Activated B cell treated with CpG ODN at 0.5 μM for 24 hours (primary cell): ENCODE measurements around the gene PRPH. TPM values are rescaled to one million over a fixed set of nuclear protein-coding genes. Genes with fewer than 3 reads are reported as not detected.

Experiments used
- ATAC-seq: fragments of 200-7000 bp; cut with Tn5 transposase; one replicate; pipeline ENCODE4 v1.10.0; 2021; ENCODE audit warnings: low read depth, mild to moderate bottlenecking, moderate library complexity
- CTCF ChIA-PET: fragments of 350-600 bp; sonication (Branson Sonifier 250); formaldehyde crosslinking; loops from one replicate; lab custom pipeline; 2021; ENCODE audit warnings: antibody characterized with exemption; lab: Charles Lee
- POLR2A ChIA-PET: fragments of 350-600 bp; sonication (Branson Sonifier 250); formaldehyde crosslinking; loops from one replicate; lab custom pipeline; 2021; ENCODE audit warnings: antibody characterized with exemption; lab: Charles Lee
- DNase-seq: peaks from one replicate; pipeline ENCODE4 v3.0.0; 2022
- H3K27ac Mint-ChIP-seq: one replicate; pipeline ENCODE4 v1.8.0; 2020; ENCODE audit warnings: mixed read lengths
- H3K27me3 Mint-ChIP-seq: one replicate; pipeline ENCODE4 v1.8.0; 2021; ENCODE audit warnings: mixed read lengths
- H3K36me3 Mint-ChIP-seq: one replicate; pipeline ENCODE4 v1.8.0; 2021; ENCODE audit warnings: low read depth, mixed read lengths
- H3K4me1 Mint-ChIP-seq: one replicate; pipeline ENCODE4 v1.8.0; 2021; ENCODE audit warnings: mixed read lengths
- H3K4me3 Mint-ChIP-seq: one replicate; pipeline ENCODE4 v1.8.0; 2020; ENCODE audit warnings: mild to moderate bottlenecking, mixed read lengths
- H3K9me3 Mint-ChIP-seq: one replicate; pipeline ENCODE4 v1.8.0; 2020; ENCODE audit warnings: mixed read lengths
- CTCF ChIP-seq: fragments of 200-600 bp; IDR thresholded peaks from one replicate; pipeline ENCODE4 v1.8.0; 2022; ENCODE audit warnings: antibody characterized with exemption, mild to moderate bottlenecking
- intact Hi-C: fragments of 100-400 bp; cut with micrococcal nuclease; formaldehyde crosslinking; loops from one replicate; pipeline ENCODE4 v1.15.1; 2024
- total RNA-seq: library from RNA; stranded (reverse); gene quantifications from 2 replicates; pipeline ENCODE4 v1.2.3, GENCODE V29; 2022

The PRPH gene
- total RNA-seq, 1 donor from 2014 or later, result not detected

DNA sequence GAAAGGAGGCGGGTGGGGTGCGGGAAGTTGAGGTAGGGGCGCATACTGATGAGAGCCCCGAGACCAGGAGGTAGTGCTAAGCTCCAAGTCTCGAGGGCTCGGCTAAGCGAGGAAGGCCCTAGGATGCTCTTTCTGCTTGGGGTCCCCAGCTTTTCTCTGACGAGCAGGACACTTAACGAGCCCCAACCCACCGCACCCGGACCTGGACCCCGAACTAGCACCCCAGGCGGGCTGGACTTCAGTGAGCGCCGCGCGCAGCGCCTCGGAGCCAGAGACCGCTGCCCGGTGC, 46.8 kb downstream of the PRPH start:
- ATAC-seq, result no peak
- Mint-ChIP-seq H3K27ac (no peak overlapping the region), H3K4me1 (peaks cover 53% of the 10 kb centered on the region)

DNA sequence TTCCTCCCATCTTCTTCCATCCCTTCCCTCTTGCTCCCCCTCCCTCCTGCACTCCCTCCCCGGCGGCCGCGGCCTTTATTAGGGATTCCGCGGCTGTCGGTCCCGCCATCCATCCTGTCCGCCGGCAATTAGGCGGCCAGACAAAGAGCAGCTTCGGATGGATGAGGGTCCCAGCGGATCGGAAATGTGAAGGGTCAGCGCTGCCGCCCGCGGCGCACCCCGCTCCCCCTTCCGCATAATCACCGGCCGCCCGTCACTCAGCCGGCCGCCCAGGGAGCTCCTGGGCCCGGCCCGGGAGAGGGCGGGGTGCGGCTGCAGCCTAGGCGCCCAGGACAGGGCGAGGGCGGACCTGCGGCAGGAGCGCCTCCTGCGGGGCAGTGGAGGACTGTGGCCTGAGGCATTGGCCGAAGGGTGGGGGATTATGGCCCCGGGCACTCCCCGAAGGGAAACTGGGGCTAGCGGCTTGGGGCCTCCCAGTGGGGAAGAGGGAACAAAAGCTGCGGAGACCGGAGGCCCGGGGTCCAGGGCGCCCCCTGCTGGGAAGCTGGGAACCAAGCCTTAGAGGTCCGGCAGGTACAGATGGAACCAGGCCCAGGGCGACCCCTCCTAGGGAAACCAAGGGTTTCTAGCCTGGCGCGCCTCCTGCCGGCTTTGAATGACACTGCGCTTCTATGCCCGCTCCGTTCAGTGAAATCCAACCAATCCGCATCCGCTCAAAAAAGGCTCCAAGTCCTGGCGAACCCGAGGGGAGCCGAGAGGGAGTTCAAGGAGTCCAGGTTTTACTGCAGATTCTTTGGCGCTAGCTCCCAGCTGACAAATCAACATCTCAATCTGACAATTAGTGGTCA, 47.3 kb downstream of the PRPH start:
- ATAC-seq (peak; percentile 75), DNase-seq (peak; percentile 71)
- CTCF ChIA-PET, result interaction anchor here (0.9 to 3.6 kb wide), 15 partner anchors 8 to 172 kb away, joined by 3 to 54 read pairs (median 6); partner anchors contain the start of genes PRPH, SPATS2 and TROAP
- Mint-ChIP-seq H3K4me1 (peaks cover 53% of the 10 kb centered on the region), H3K27ac (no peak overlapping the region), H3K27me3 (peaks cover 39% of the 10 kb centered on the region), H3K36me3 (no peaks in the 10 kb centered on the region), H3K4me3 (peak overlapping the region; percentile 67), H3K9me3 (no peaks in the 10 kb centered on the region)
- intact Hi-C loops, result loop anchor here (1.0 to 10.0 kb wide), 7 partner anchors 8 to 347 kb away; partner anchors contain the start of genes DDN, KMT2D, PRPF40B and RHEBL1
- POLR2A ChIA-PET, result interaction anchor here (0.6 to 1.9 kb wide), 8 partner anchors 15 to 153 kb away, joined by 3 to 11 read pairs (median 4); partner anchors contain the start of genes SPATS2, TROAP and TUBA1A
- TF ChIP-seq CTCF, result peak; percentile 24

More for the DNA sequence above, 46.8 kb downstream of the PRPH start:
- intact Hi-C loops, result loop anchor here (1.0 to 10.0 kb wide), 7 partner anchors 7 to 347 kb away; partner anchors contain the start of genes DDN, KMT2D, PRPF40B and RHEBL1
- Mint-ChIP-seq H3K9me3 (no peaks in the 10 kb centered on the region), H3K36me3 (no peaks in the 10 kb centered on the region), H3K4me3 (peak overlapping the region; percentile 19), H3K27me3 (peaks cover 38% of the 10 kb centered on the region)
- CTCF ChIA-PET, result interaction anchor here (0.9 to 3.6 kb wide), 14 partner anchors 9 to 172 kb away, joined by 3 to 54 read pairs (median 6); partner anchors contain the start of genes PRPH, SPATS2 and TROAP
- TF ChIP-seq CTCF, result no peak
- DNase-seq, result no peak
- POLR2A ChIA-PET, result interaction anchor here (0.6 to 1.4 kb wide), 3 partner anchors 19 to 152 kb away, joined by 3 to 6 read pairs (median 3); partner anchors contain the start of gene TROAP

- no peaks in the 10 kb centered on the region for H3K36me3 Mint-ChIP-seq
- POLR2A ChIA-PET, result interaction anchor here (0.6 to 1.9 kb wide), 6 partner anchors 15 to 342 kb away, joined by 3 to 11 read pairs (median 6); partner anchors contain the start of genes SPATS2 and TUBA1A
- DNase-seq, result no peak
- H3K4me1 Mint-ChIP-seq, result peaks cover 49% of the 10 kb centered on the region
- peaks cover 37% of the 10 kb centered on the region for H3K27me3 Mint-ChIP-seq
- H3K9me3 Mint-ChIP-seq, result no peaks in the 10 kb centered on the region
- TF ChIP-seq CTCF, result no peak
- intact Hi-C loops, result loop anchor here (1.0 to 10.0 kb wide), 7 partner anchors 9 to 348 kb away; partner anchors contain the start of genes DDN, KMT2D, PRPF40B and RHEBL1
- CTCF ChIA-PET, result interaction anchor here (0.9 to 3.6 kb wide), 10 partner anchors 11 to 59 kb away, joined by 3 to 54 read pairs (median 8); partner anchors contain the start of genes PRPH, SPATS2 and TROAP
- H3K4me3 Mint-ChIP-seq, result peak overlapping the region; percentile 67
- no peak overlapping the region for H3K27ac Mint-ChIP-seq
- ATAC-seq, result no peak
These were observed 48.2 kb downstream of the PRPH start for GRCh38 chr12:49342914-49343731.

GRCh38 chr12:49344486-49345050, 49.6 kb downstream of the PRPH start:
- peaks cover 51% of the 10 kb centered on the region for H3K4me1 Mint-ChIP-seq
- ATAC-seq (no peak), DNase-seq (no peak)
- H3K36me3 Mint-ChIP-seq, result no peaks in the 10 kb centered on the region
- H3K4me3 Mint-ChIP-seq, result no peak overlapping the region
- TF ChIP-seq CTCF, result no peak
- intact Hi-C loops, result loop anchor here (5.0 to 10.0 kb wide), 3 partner anchors 278 to 350 kb away; partner anchors contain the start of genes DDN, KMT2D, PRPF40B and RHEBL1
- POLR2A ChIA-PET, result interaction anchor here (0.7 to 1.9 kb wide), 2 partner anchors 23 to 79 kb away, joined by 6 to 8 read pairs; partner anchors contain the start of gene SPATS2
- no peak overlapping the region for H3K27ac Mint-ChIP-seq
- CTCF ChIA-PET, result interaction anchor here (3.6 kb wide), 1 partner anchor 12 kb away, joined by 28 read pairs; no protein-coding TSS in a partner anchor
- peaks cover 43% of the 10 kb centered on the region for H3K27me3 Mint-ChIP-seq
- no peaks in the 10 kb centered on the region for H3K9me3 Mint-ChIP-seq
